ENCODE measurements around the gene LRRC56. TPM values are rescaled to one million over a fixed set of nuclear protein-coding genes. Genes with fewer than 3 reads are reported as not detected.

Gene LRRC56
- total RNA-seq, 3 donors from 2014 or later, result 0.16 to 1.6 (median 1.3) TPM

GRCh38 chr11:535519-536454 lies 1.5 kb upstream of the LRRC56 start, which contains the start of gene HRAS:
TSS of gene HRAS (minus strand) at chr11:535576.
- DNase-seq (ENCODE audit: low spot score in 2 of 2), result peak; percentile 94 to 96
- Histone ChIP-seq H3K27me3 (no peaks in the 10 kb centered on the region), H3K4me1 (peaks cover 8 to 18% of the 10 kb centered on the region in 2 donors), H3K4me3 (peak within 1 kb of the TSS; percentile 74 to 89 (median 84)), H3K9me3 (no peaks in the 10 kb centered on the region), H3K36me3 (no peaks in the 10 kb centered on the region), H3K27ac (peak within 1 kb of the TSS; percentile 83 to 86)
- TF ChIP-seq POLR2A (IDR thresholded peaks at IDR 0.05) (no peak), CTCF (IDR thresholded peaks at IDR 0.05) (no peak), POLR2AphosphoS5 (IDR thresholded peaks at IDR 0.05) (peak in 2 of 3 donors; percentile 17 to 64)
- intact Hi-C loops (cut with DNase I; ENCODE audit: low total_unique reads), result no loop called here

- H3K4me3 ChIP-seq, result peak overlapping the region; percentile 30 to 84 (median 74)
- H3K27ac ChIP-seq, result peak overlapping the region; percentile 3 to 75
- intact Hi-C loops (cut with DNase I; ENCODE audit: low total_unique reads), result no loop called here
Observed at GRCh38 chr11:537622-538430, 499 bp downstream of the LRRC56 start.

GRCh38 chr11:538431-539051 lies 1.2 kb downstream of the LRRC56 start:
- TF ChIP-seq CTCF (IDR thresholded peaks at IDR 0.05) (no peak), POLR2AphosphoS5 (IDR thresholded peaks at IDR 0.05) (no peak), POLR2A (IDR thresholded peaks at IDR 0.05) (no peak)
- H3K4me3 ChIP-seq, result no peak overlapping the region
- intact Hi-C loops (cut with DNase I; ENCODE audit: low total_unique reads), result no loop called here
- no peak overlapping the region for H3K27ac ChIP-seq
- H3K4me1 ChIP-seq, result peaks cover 8 to 9% of the 10 kb centered on the region in 2 donors
- H3K9me3 ChIP-seq, result no peaks in the 10 kb centered on the region
- no peaks in the 10 kb centered on the region for H3K36me3 ChIP-seq
- no peak for DNase-seq (ENCODE audit: low spot score in 2 of 2)
- H3K27me3 ChIP-seq, result no peaks in the 10 kb centered on the region

More at GRCh38 chr11:537622-538430, 499 bp downstream of the LRRC56 start:
- Histone ChIP-seq H3K36me3 (no peaks in the 10 kb centered on the region), H3K9me3 (no peaks in the 10 kb centered on the region), H3K4me1 (peaks cover 8 to 16% of the 10 kb centered on the region in 2 donors), H3K27me3 (no peaks in the 10 kb centered on the region)
- no peak for DNase-seq (ENCODE audit: low spot score in 2 of 2)
- TF ChIP-seq CTCF (IDR thresholded peaks at IDR 0.05), result no peak
- no peak for TF ChIP-seq POLR2AphosphoS5 (IDR thresholded peaks at IDR 0.05)
- no peak for TF ChIP-seq POLR2A (IDR thresholded peaks at IDR 0.05)

- H3K36me3 ChIP-seq, result no peaks in the 10 kb centered on the region
- DNase-seq (ENCODE audit: low spot score in 2 of 2), result no peak
Observed at GRCh38 chr11:539971-540481, 2.7 kb downstream of the LRRC56 start.

More at GRCh38 chr11:539971-540481, 2.7 kb downstream of the LRRC56 start:
- TF ChIP-seq CTCF (IDR thresholded peaks at IDR 0.05) (no peak), POLR2AphosphoS5 (IDR thresholded peaks at IDR 0.05) (no peak), POLR2A (IDR thresholded peaks at IDR 0.05) (no peak)
- intact Hi-C loops (cut with DNase I; ENCODE audit: low total_unique reads), result no loop called here
- Histone ChIP-seq H3K4me1 (peaks cover 0 to 3% of the 10 kb centered on the region in 2 donors), H3K27me3 (no peaks in the 10 kb centered on the region), H3K27ac (no peak overlapping the region), H3K4me3 (no peak overlapping the region), H3K9me3 (no peaks in the 10 kb centered on the region)

Data from breast epithelium (tissue), 4 donors.